HEK293 (cell line): ENCODE data around the gene HYOU1.
A peak's percentile ranks its signal among the peaks of the same experiment; 100 is the strongest.

Experiments
- CTCF ChIA-PET: fragments of 350-600 bp; formaldehyde crosslinking; extraction: SDS; loops from one replicate; lab custom pipeline; 2021; ENCODE audit warnings: antibody characterized with exemption; lab: Yijun Ruan, JAX
- POLR2A ChIA-PET: fragments of 300-600 bp; formaldehyde crosslinking; extraction: SDS; loops from one replicate; lab custom pipeline; 2020; ENCODE audit warnings: antibody characterized with exemption, inconsistent platforms; lab: Yijun Ruan, JAX
- H3K27ac ChIP-seq: fragments of 200-500 bp; sonication (Bioruptor generic); 2 replicates; pipeline ENCODE4 v1.5.1; 2014; ENCODE audit warnings: low read depth, low read length, control low read depth, inconsistent platforms; ENCODE audit errors: extremely low read depth
- H3K36me3 ChIP-seq, 2 experiments: fragments of 200-500 bp in 1 of 2; sonication (Bioruptor generic) in 1 of 2; 1 replicate in 1 of 2; 2 replicates in 1 of 2; pipeline ENCODE4 v1.5.1; 2014 to 2017; ENCODE audit warnings: inconsistent platforms in 2 of 2, low read length in 2 of 2; ENCODE audit not compliant: control insufficient read depth in 2 of 2, insufficient read depth in 1 of 2
- H3K4me1 ChIP-seq: fragments of 200-500 bp; sonication (Bioruptor generic); 2 replicates; pipeline ENCODE4 v1.5.1; 2014; ENCODE audit warnings: mild to moderate bottlenecking, low read length, inconsistent platforms; ENCODE audit not compliant: control insufficient read depth, insufficient read depth
- H3K4me3 ChIP-seq: 2 replicates; pipeline ENCODE4 v1.5.1; 2011; ENCODE audit warnings: low read depth, mild to moderate bottlenecking, control low read depth, low read length, moderate library complexity
- H3K9me3 ChIP-seq: fragments of 200-500 bp; sonication (Bioruptor generic); 2 replicates; pipeline ENCODE4 v1.5.1; 2014; ENCODE audit warnings: low read depth, low read length, inconsistent platforms; ENCODE audit not compliant: control insufficient read depth, insufficient read depth
- BCL11A ChIP-seq: fragments of 450-650 bp; formaldehyde crosslinking; IDR thresholded peaks from 2 replicates; pipeline ENCODE4 v1.5.1; 2016; ENCODE audit warnings: low read depth, missing biosample characterization, missing genetic modification characterization
- BCL11B ChIP-seq: fragments of 450-650 bp; formaldehyde crosslinking; IDR thresholded peaks from 2 replicates; pipeline ENCODE4 v1.5.1; 2016; ENCODE audit warnings: low read depth, missing biosample characterization, missing genetic modification characterization
- GLI4 ChIP-seq: fragments of 450-650 bp; formaldehyde crosslinking; IDR thresholded peaks from 2 replicates; pipeline ENCODE4 v1.5.1; 2016; ENCODE audit warnings: missing biosample characterization, missing genetic modification characterization
- KLF16 ChIP-seq: fragments of 450-650 bp; formaldehyde crosslinking; IDR thresholded peaks from 2 replicates; pipeline ENCODE4 v1.5.1; 2017; ENCODE audit warnings: missing biosample characterization, missing genetic modification characterization
- PATZ1 ChIP-seq: fragments of 450-650 bp; formaldehyde crosslinking; IDR thresholded peaks from 2 replicates; pipeline ENCODE4 v1.5.1; 2016; ENCODE audit warnings: missing biosample characterization, missing genetic modification characterization
- PRDM1 ChIP-seq: fragments of 450-650 bp; formaldehyde crosslinking; IDR thresholded peaks from 2 replicates; pipeline ENCODE4; 2016; ENCODE audit warnings: missing biosample characterization, missing genetic modification characterization
- SCRT2 ChIP-seq: fragments of 450-650 bp; formaldehyde crosslinking; IDR thresholded peaks from 2 replicates; pipeline ENCODE4 v1.5.1; 2016; ENCODE audit warnings: missing biosample characterization, missing genetic modification characterization
- SP3 ChIP-seq: fragments of 450-650 bp; formaldehyde crosslinking; IDR thresholded peaks from 2 replicates; pipeline ENCODE4 v1.5.1; 2016; ENCODE audit warnings: missing biosample characterization, missing genetic modification characterization
- TRIM28 ChIP-seq: IDR thresholded peaks from 2 replicates; pipeline ENCODE4 v1.6.1; 2011; ENCODE audit warnings: low read length, control low read depth, borderline replicate concordance
- YY1 ChIP-seq: fragments of 450-650 bp; formaldehyde crosslinking; IDR thresholded peaks from 2 replicates; pipeline ENCODE4 v1.5.1; 2018; ENCODE audit warnings: missing biosample characterization, missing genetic modification characterization
- ZBTB20 ChIP-seq: fragments of 450-650 bp; formaldehyde crosslinking; IDR thresholded peaks from 2 replicates; pipeline ENCODE4 v1.5.1; 2016; ENCODE audit warnings: missing biosample characterization, missing genetic modification characterization
- ZBTB21 ChIP-seq: fragments of 450-650 bp; formaldehyde crosslinking; IDR thresholded peaks from 2 replicates; pipeline ENCODE4 v1.5.1; 2017; ENCODE audit warnings: missing biosample characterization, missing genetic modification characterization
- ZNF114 ChIP-seq: fragments of 450-650 bp; formaldehyde crosslinking; IDR thresholded peaks from 2 replicates; pipeline ENCODE4 v1.5.0; 2017; ENCODE audit warnings: missing biosample characterization, missing genetic modification characterization
- ZNF121 ChIP-seq: fragments of 450-650 bp; formaldehyde crosslinking; IDR thresholded peaks from 2 replicates; pipeline ENCODE4 v1.5.1; 2016; ENCODE audit warnings: missing biosample characterization, missing genetic modification characterization
- ZNF140 ChIP-seq: fragments of 450-650 bp; formaldehyde crosslinking; IDR thresholded peaks from 2 replicates; pipeline ENCODE4 v1.5.1; 2016; ENCODE audit warnings: missing biosample characterization, missing genetic modification characterization
- ZNF24 ChIP-seq: fragments of 450-650 bp; formaldehyde crosslinking; IDR thresholded peaks from 2 replicates; pipeline ENCODE4 v1.5.1; 2016; ENCODE audit warnings: missing biosample characterization, missing genetic modification characterization
- ZNF280C ChIP-seq: fragments of 450-650 bp; formaldehyde crosslinking; IDR thresholded peaks from 2 replicates; pipeline ENCODE4 v1.5.1; 2016; ENCODE audit warnings: missing biosample characterization, missing genetic modification characterization
- ZNF449 ChIP-seq: fragments of 450-650 bp; formaldehyde crosslinking; IDR thresholded peaks from 2 replicates; pipeline ENCODE4 v1.5.1; 2017; ENCODE audit warnings: missing biosample characterization, mild to moderate bottlenecking, missing genetic modification characterization, moderate library complexity
- ZNF707 ChIP-seq: fragments of 450-650 bp; formaldehyde crosslinking; IDR thresholded peaks from 2 replicates; pipeline ENCODE4 v1.5.1; 2016; ENCODE audit warnings: missing biosample characterization, missing genetic modification characterization
- ZNF776 ChIP-seq: fragments of 450-650 bp; formaldehyde crosslinking; IDR thresholded peaks from 2 replicates; pipeline ENCODE4 v1.5.0; 2017; ENCODE audit warnings: missing biosample characterization, missing genetic modification characterization, borderline replicate concordance
- ZSCAN30 ChIP-seq: fragments of 450-650 bp; IDR thresholded peaks from 2 replicates; pipeline ENCODE4 v1.5.1; 2018; ENCODE audit warnings: missing biosample characterization, mild to moderate bottlenecking, missing genetic modification characterization, moderate library complexity
- ZSCAN5A ChIP-seq: fragments of 450-650 bp; formaldehyde crosslinking; IDR thresholded peaks from 2 replicates; pipeline ENCODE4 v1.5.1; 2016; ENCODE audit warnings: missing biosample characterization, missing genetic modification characterization
- ZXDB ChIP-seq: fragments of 450-650 bp; formaldehyde crosslinking; IDR thresholded peaks from 2 replicates; pipeline ENCODE4 v1.5.1; 2016; ENCODE audit warnings: missing biosample characterization, missing genetic modification characterization
- TF ChIP-seq, protein P1 (sequence below): fragments of 450-650 bp; formaldehyde crosslinking; IDR thresholded peaks from 2 replicates; pipeline ENCODE4 v1.5.1; 2016; ENCODE audit warnings: missing biosample characterization, missing genetic modification characterization
- TF ChIP-seq, protein P2 (sequence below): fragments of 450-650 bp; formaldehyde crosslinking; IDR thresholded peaks from 2 replicates; pipeline ENCODE4 v1.5.1; 2017; ENCODE audit warnings: missing biosample characterization, missing genetic modification characterization

HYOU1 gene

GRCh38 chr11:118997627-118998387, 59.2 kb downstream of the HYOU1 start, which contains the start of gene CENATAC:
TSS of gene CENATAC (plus strand) at chr11:118998138. CDS start at chr11:118998198, 60 bp downstream.
- Histone ChIP-seq H3K36me3 (peaks cover 13 to 31% of the 10 kb centered on the region in 2 experiments; a peak in 2 of 3 replicates), H3K9me3 (no peaks in the 10 kb centered on the region), H3K4me3 (peak within 1 kb of the TSS; percentile 94), H3K27ac (peak within 1 kb of the TSS; percentile 53; the same call in 1 of the 2 replicates), H3K4me1 (no peaks in the 10 kb centered on the region)
- CTCF ChIA-PET, result interaction anchor here (0.6 to 2.1 kb wide), 7 partner anchors 13 to 377 kb away, joined by 3 to 8 read pairs (median 4); partner anchors contain the start of genes RPS25 and TRAPPC4
- POLR2A ChIA-PET, result interaction anchor here (0.6 to 1.9 kb wide), 19 partner anchors 8 to 386 kb away, joined by 3 to 15 read pairs (median 3); partner anchors contain the start of genes HINFP, HMBS, RPS25 and SLC37A4
- TF ChIP-seq GLI4 (tag by site-specific recombination) (no peak), ZBTB20 (peak; percentile 45; the same call in 1 of the 2 replicates), ZSCAN5A (tag by site-specific recombination) (0 out of 2 replicates have a peak, but pooled peaks have one; percentile 19), YY1 (tag by site-specific recombination) (peak; percentile 61), PATZ1 (peak; percentile 60), ZNF121 (tag by site-specific recombination) (0 out of 2 replicates have a peak, but pooled peaks have one; percentile 37), BCL11A (peak; percentile 95), TRIM28 (peak; percentile 72; the same call in 1 of the 2 replicates), ZNF449 (no peak; the same call in 1 of the 2 replicates), PRDM1 (no peak), BCL11B (tag by site-specific recombination) (peak; percentile 94), ZSCAN30 (tag by site-specific recombination) (0 out of 2 replicates have a peak, but pooled peaks have one; percentile 33), ZNF140 (tag by site-specific recombination) (no peak), ZNF280C (tag by site-specific recombination) (no peak), ZXDB (peak; percentile 45; the same call in 1 of the 2 replicates), ZBTB21 (tag by site-specific recombination) (0 out of 2 replicates have a peak, but pooled peaks have one; percentile 5), SCRT2 (0 out of 2 replicates have a peak, but pooled peaks have one; percentile 29), ZNF24 (tag by site-specific recombination) (peak; percentile 25; the same call in 1 of the 2 replicates), ZNF707 (tag by site-specific recombination) (no peak), SP3 (tag by site-specific recombination) (peak; percentile 78), KLF16 (tag by site-specific recombination) (0 out of 2 replicates have a peak, but pooled peaks have one; percentile 37), ZNF114 (tag by site-specific recombination) (no peak), ZNF776 (tag by site-specific recombination) (no peak)
- TF ChIP-seq, protein P1, sequence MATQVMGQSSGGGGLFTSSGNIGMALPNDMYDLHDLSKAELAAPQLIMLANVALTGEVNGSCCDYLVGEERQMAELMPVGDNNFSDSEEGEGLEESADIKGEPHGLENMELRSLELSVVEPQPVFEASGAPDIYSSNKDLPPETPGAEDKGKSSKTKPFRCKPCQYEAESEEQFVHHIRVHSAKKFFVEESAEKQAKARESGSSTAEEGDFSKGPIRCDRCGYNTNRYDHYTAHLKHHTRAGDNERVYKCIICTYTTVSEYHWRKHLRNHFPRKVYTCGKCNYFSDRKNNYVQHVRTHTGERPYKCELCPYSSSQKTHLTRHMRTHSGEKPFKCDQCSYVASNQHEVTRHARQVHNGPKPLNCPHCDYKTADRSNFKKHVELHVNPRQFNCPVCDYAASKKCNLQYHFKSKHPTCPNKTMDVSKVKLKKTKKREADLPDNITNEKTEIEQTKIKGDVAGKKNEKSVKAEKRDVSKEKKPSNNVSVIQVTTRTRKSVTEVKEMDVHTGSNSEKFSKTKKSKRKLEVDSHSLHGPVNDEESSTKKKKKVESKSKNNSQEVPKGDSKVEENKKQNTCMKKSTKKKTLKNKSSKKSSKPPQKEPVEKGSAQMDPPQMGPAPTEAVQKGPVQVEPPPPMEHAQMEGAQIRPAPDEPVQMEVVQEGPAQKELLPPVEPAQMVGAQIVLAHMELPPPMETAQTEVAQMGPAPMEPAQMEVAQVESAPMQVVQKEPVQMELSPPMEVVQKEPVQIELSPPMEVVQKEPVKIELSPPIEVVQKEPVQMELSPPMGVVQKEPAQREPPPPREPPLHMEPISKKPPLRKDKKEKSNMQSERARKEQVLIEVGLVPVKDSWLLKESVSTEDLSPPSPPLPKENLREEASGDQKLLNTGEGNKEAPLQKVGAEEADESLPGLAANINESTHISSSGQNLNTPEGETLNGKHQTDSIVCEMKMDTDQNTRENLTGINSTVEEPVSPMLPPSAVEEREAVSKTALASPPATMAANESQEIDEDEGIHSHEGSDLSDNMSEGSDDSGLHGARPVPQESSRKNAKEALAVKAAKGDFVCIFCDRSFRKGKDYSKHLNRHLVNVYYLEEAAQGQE (tag by site-specific recombination), result no peak
- TF ChIP-seq, protein P2, sequence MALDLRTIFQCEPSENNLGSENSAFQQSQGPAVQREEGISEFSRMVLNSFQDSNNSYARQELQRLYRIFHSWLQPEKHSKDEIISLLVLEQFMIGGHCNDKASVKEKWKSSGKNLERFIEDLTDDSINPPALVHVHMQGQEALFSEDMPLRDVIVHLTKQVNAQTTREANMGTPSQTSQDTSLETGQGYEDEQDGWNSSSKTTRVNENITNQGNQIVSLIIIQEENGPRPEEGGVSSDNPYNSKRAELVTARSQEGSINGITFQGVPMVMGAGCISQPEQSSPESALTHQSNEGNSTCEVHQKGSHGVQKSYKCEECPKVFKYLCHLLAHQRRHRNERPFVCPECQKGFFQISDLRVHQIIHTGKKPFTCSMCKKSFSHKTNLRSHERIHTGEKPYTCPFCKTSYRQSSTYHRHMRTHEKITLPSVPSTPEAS (tag by site-specific recombination), result no peak
